ENCODE measurements around the gene CACNA2D4.

The CACNA2D4 gene

DNA sequence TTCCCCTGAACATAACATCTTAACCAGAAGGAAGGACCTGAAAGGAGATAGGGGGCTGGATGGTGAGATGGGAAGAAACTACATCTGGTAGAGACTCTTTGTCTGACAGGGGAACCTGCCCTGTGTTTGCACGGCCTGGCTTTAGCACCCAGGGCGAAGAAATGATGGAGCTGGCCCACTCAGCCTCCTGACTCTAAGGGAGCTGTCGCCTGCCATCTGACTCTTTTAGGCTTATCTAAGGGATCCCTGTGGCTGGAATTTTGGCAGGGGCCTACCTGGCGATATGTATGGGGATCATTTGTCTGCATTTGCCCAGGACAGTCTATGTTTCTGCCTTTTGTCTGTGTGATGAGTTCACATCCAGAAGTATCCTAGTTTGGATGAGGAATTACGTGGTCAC lies 15.6 kb upstream of the CACNA2D4 start:
- DNase-seq = no peak

DNA sequence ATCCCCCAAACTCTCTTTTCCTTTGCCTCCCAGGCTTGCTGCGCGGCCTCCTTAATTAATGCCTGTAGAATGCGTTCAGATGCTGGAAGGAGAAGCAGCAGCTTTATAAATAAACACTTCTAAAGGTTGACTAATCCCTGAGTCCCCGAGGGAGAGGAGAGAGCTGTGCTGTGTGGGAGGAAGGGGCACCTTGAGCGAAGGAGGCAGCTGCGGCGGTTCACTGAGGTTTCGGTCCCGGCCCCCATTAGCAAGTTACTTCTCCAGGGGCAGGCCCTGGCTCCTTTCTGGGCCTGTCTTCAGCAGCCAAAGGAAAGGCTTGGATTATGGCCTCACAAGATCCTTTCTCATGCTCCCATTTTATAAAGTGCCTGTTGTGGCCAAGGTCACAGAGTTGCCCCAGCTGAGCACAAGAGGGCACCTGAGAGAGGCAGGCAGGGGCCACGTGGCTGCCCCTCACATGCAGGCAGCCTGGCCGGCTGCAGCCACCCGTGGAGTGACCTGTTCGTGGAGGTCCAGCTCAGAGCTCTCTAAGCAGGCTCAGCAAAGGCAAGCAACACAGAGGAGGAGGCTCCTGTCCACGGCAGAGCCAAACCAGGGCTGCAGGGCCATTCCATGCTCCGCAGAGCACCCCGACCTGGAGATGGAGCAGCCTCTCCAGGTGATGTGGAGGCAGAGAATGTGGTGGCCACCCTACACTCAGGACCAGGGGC lies 15.0 kb upstream of the CACNA2D4 start:
- DNase-seq = no peak

- peak; percentile 64 for DNase-seq
Measured at GRCh38 chr12:1932264-1932777, 13.9 kb upstream of the CACNA2D4 start.

DNA sequence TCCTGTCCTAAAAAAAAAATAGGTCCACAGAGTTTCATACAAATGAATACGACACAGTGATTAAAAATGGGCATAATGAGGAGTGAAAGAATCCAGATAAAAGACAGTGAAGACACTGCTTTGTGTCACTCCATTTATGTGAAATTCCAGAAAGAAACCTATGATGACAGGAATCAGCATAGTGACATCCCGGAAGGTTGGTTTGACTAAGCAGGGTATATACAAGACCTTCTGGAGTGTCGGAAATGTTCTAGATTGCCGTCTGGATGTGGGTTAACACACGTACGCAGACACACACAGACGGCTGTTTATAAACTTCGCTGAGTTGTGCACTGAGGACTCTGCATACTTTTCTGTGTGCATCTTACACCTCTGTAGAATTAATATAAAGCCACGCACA lies 13.2 kb upstream of the CACNA2D4 start:
- no peak for DNase-seq

GRCh38 chr12:1930803-1931597 lies 12.5 kb upstream of the CACNA2D4 start:
- no peak for DNase-seq

DNA sequence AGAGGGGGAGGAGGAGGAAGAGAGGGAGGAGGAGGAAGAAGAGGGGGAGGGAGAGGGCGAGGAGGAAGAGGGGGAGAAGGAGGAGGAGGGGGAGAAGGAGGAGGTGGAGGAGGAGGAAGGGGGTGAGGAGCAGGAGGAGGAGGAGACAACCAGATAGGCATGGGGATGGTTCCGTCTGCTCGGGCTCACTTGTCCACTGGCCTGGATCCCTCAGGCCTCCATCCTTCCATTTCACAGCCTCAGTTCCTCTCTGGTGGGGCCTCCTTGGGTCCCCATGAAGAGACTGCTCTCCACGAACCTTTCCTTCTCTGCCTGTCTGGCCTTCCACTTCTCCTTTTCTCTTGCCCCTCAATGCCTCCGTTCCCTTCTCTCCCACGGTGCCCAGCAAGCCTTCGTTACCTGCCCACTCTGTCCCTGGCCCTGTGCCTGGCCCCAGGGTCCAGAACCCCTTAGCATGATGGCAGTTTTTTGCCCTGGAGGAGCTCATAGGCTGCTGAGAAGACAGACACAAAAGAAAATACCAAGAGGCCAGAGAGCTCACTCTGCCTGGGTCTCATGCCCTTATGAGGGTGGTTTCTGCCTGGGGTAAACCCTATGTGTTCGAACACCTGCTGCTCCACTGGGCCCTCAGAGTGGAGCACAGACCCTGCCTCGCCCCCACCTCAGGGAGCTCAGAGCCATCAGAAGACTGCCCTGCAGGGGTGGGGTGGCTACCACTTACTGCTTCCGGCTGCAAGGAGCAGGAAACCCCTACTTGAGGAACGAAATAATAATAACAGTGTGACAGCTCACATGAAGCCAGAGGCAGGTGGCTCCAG lies 11.7 kb upstream of the CACNA2D4 start:
- DNase-seq = no peak

DNA sequence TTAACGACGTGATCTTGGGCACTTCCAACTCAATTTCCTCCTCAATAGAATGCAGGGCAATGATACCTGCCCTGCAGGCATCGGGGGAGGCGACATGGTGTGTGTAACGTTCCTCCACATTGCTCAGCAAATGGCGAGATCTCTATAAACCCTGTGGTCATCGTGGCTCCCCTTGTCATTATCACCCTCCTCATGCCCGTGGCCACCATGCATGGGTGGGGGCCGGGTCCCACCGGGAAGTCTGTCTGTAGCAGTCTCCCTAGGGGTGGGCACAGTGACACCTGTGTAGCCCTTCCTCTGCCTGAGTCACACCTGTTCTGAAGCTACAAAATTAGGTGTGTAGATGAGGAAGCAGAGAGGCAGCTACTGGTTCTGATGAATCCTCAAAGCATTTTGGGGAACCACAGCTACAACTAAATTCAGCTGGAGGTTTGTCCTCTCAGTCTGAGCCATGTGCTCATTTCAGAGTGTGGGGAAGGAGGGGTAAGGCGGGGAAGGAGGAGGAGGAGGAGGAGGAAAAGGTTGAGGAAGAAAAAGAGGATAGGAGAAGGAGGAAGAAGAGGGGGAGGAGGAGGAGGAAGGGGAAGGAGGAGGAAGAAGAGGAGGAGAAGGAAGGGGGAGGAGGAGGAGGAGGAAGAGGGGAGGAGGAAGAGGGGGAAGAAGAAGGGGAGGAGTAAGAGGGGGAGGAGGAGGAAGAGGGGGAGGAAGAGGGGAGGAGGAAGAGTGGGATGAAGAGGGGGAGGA lies 11.0 kb upstream of the CACNA2D4 start:
- DNase-seq = no peak

- no peak for DNase-seq
Measured at GRCh38 chr12:1928439-1929121, 10.1 kb upstream of the CACNA2D4 start.

- DNase-seq = no peak
Measured at GRCh38 chr12:1927751-1928351, 9.4 kb upstream of the CACNA2D4 start.

DNA sequence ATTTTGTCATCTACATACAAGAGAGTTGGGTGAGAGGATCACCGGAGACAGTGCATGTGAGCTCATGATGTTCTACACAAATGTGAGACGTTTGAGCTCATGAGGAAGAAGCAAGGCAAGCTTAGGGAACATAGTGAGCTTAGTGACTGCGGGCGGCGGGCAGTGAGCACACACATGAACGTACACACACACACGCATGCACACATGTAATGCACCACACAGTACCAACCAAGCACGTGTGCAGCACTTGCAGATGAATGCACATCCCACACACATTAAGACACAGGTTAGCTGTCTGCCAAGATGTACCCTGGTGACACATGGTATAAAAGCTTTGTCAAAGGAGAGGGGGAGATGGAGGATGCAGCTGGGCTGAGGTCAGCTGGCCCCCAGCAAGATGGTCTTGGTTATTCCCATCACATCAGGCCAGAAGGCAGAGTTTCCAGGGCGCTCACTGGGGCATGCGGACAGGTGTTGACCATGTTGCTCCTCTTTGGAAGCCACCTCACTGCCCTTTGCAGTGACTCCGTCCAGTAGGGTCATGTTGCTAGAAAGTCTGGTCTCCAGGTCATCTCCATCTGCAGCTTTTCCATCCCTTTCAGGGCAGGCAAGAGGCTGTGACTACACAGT lies 8.7 kb upstream of the CACNA2D4 start:
- DNase-seq = no peak

GRCh38 chr12:1926251-1926657 lies 7.8 kb upstream of the CACNA2D4 start:
- peak; percentile 67 for DNase-seq

DNA sequence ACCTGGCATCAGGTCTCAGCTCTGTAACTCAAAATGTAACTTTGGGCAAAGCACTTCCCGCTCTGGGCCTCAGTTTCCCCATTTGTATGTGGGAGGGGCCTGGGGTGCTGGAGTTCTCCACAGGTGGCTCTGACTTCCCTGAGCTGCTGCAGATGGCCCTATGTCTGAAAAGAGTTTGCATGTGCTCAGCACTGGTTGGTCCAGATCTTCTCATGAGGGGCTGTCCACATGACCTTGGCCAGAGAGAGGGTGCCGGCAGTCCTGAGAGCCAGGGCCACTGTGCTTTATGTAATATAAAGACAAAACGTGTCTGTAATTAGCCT lies 7.2 kb upstream of the CACNA2D4 start:
- no peak for DNase-seq

GRCh38 chr12:1924996-1925683 lies 6.7 kb upstream of the CACNA2D4 start:
- DNase-seq = no peak

DNA sequence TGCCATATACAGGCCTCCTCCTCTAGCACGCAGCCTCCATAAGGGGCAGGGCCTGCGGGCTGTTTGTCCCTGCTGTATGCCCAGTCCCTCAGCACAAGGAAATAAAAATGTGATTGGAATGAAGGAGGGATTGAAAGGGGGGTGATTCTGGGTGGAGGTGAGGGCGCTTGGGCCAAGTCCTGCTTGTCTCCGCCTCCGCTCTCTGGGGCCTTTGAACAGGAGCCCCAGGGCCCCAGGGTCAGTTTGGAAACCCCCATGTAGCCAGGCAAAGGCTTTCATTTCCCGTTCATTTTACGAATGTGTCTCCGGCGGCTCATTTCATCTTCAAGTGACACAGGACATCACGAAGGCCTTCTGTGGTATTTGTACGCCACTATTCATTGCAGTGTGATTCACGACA lies 4.5 kb upstream of the CACNA2D4 start:
- no peak for DNase-seq

- DNase-seq = no peak
Measured at GRCh38 chr12:1922075-1922709, 3.7 kb upstream of the CACNA2D4 start.

- DNase-seq = no peak
Measured at GRCh38 chr12:1920971-1921370, 2.5 kb upstream of the CACNA2D4 start.

- DNase-seq = no peak
Measured at GRCh38 chr12:1920436-1920835, 2.0 kb upstream of the CACNA2D4 start.

- no peak for DNase-seq
Measured at GRCh38 chr12:1919763-1920162, 1.3 kb upstream of the CACNA2D4 start.

GRCh38 chr12:1919284-1919683 lies 832 bp upstream of the CACNA2D4 start:
- DNase-seq = no peak

DNA sequence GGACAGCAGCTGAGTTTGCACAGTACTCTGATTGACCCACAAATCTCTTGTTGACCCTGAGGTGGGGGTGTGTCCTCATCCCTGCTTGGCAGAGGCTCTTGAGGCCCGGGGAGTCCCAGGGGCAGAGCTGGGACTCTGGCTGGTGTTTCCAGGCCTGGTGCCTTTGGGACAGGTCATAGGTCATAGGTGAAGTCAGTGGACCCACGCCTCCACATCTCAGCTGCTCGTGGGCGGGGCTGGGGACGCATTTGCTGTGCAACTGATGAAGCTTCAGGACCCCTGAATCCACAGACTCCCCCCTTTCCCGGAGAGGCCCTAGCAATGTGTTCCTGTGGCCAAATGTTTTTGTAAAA lies 408 bp upstream of the CACNA2D4 start:
- no peak for DNase-seq
